ENCODE results near the gene MAMDC2.

- TF ChIP-seq CTCF (IDR thresholded peaks at IDR 0.05 in 4 of 5, conservative IDR thresholded peaks at IDR 0.05 in 1 of 5), result no peak
- TF ChIP-seq POLR2A (IDR thresholded peaks at IDR 0.05), result no peak
Measured at GRCh38 chr9:70011366-70011765, 32.3 kb upstream of the MAMDC2 start.

All from gastrocnemius medialis (tissue), 4 donors.